ENCODE data around the gene IL5RA.

DNA sequence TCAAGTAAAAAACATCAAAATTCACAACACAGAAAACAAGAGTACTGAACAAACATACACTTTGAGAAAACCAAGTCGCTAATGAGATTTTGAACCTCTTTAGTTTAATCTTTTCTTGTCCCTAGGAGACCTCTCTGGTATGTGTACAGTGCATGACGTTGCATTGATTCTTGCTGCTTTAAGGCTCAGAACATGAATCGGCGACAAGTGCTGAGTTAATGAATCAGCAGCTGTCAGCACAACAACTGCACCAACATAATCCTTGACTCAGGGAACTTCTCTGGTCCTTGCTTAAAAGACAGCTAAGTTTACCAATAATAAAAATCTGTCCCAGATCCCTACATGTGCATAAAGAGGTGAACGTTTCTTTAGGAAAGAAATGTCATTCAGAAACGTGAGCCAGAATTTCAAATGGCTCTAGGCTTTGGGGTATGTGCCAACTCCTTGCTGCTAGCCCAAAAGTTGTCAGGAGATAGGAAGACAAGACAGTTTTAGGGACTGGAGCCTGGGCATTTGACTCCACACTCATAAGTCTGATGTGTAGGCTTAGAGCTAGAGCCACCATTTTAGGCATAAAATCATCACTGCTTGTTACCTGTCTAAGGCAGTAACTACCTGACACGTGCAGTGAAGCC lies 86.9 kb downstream of the IL5RA start:
- TF ChIP-seq TAF1 (IDR thresholded peaks at IDR 0.05; ENCODE audit: borderline replicate concordance, insufficient read depth, low read length) (no peak), REST (IDR thresholded peaks at IDR 0.05; ENCODE audit: insufficient read depth in 1 of 2, low read depth in 2 of 2, low read length in 2 of 2) (no peak), POLR2AphosphoS5 (IDR thresholded peaks at IDR 0.05; ENCODE audit: low read depth, low read length) (no peak)
